ENCODE results near the gene GAK. TPM values are rescaled to one million over a fixed set of nuclear protein-coding genes. Genes with fewer than 3 reads are reported as not detected.
A peak's percentile ranks its signal among the peaks of the same experiment; 100 is the strongest.

GAK gene
- total RNA-seq, 1 experiment from 2014 or later = 117 TPM

DNA sequence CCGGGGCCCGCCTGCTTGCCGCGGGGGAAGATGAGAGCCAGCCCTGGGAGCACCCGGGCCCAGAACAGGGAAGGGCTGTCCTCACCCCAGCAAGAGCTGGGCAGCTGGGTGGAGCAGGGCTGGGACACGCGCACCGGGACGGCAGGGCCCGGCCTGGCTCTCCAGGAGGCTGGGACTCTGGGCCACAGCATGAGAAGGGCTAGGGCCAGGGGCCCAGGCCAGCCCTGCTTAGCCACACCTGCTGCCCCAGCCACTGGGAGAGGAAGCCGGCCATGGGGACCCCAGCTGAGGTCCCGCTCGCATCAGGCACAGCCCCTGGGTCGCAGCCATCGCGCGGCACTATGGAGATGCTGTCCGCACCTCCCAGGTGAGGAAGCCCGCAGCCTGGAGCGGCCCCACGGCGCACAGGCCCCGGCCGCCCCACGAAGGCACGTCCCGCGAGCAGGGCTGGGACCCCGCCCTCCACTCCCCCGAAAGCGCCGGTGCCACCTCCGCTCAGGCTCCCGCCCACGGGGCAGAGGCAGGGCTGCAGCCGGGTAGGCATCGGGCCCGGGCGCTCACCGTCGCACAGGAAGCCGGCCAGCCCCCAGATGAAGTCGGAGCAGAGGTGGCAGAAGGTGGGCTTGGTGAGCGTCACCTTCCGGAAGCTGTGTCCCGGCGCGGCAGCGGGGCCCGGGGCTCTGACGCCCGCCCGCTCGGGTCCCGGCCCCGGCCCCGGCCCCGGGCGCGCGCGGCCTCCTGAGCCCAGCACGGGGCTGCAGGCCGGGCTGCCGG is 40.7 kb upstream of the GAK start:
- ATAC-seq (peak; percentile 55), DNase-seq (peak; percentile 13)
- no peaks in the 10 kb centered on the region for H3F3A ChIP-seq (ENCODE audit: low read length, unreplicated experiment)
- ChIA-PET POLR2A (ENCODE audit: unreplicated experiment) (no interaction called here), CTCF (no interaction called here)
- H3K27me3 ChIP-seq (ENCODE audit: low read length) = no peaks in the 10 kb centered on the region
- no peaks in the 10 kb centered on the region; the same call in 1 of the 2 replicates for H4K20me1 ChIP-seq (ENCODE audit: low read length)
- H3K4me2 ChIP-seq (ENCODE audit: low read length) = peak overlapping the region; percentile 91
- no peaks in the 10 kb centered on the region for H3K36me3 ChIP-seq (ENCODE audit: low read depth, low read length)
- BruUV-seq (replicated peaks) = no TSS peak
- H3K9ac ChIP-seq (ENCODE audit: low read length) = peak overlapping the region; percentile 53
- H3K9me2 ChIP-seq (replicated peaks; ENCODE audit: low read length) = no peaks in the 10 kb centered on the region
- H3K9me3 ChIP-seq (ENCODE audit: low read length) = no peaks in the 10 kb centered on the region
- H3K79me2 ChIP-seq (ENCODE audit: low read length) = peaks cover 7% of the 10 kb centered on the region; the same call in 1 of the 2 replicates
- peak overlapping the region; percentile 78 for H3K4me3 ChIP-seq (ENCODE audit: low read length)
- H2AFZ ChIP-seq (ENCODE audit: low read length) = peak overlapping the region; percentile 42; the same call in 1 of the 2 replicates
- no peak overlapping the region for H3K27ac ChIP-seq (ENCODE audit: low read length)
- peaks cover 18% of the 10 kb centered on the region for H3K4me1 ChIP-seq (ENCODE audit: insufficient read depth, low read length)
- TF ChIP-seq EZH2 (IDR thresholded peaks at IDR 0.05; ENCODE audit: low read length, unreplicated experiment) (no peak), CTCF (conservative IDR thresholded peaks at IDR 0.05; ENCODE audit: low read depth, low read length) (no peak), EZH2phosphoT487 (IDR thresholded peaks at IDR 0.05; ENCODE audit: borderline replicate concordance, low read length) (no peak)
- intact Hi-C loops (cut with micrococcal nuclease) = no loop called here

- Histone ChIP-seq H3K4me2 (ENCODE audit: low read length) (peak overlapping the region; percentile 91), H3K36me3 (ENCODE audit: low read depth, low read length) (no peaks in the 10 kb centered on the region), H3K27me3 (ENCODE audit: low read length) (no peaks in the 10 kb centered on the region), H3K4me1 (ENCODE audit: insufficient read depth, low read length) (peaks cover 18% of the 10 kb centered on the region), H3K9ac (ENCODE audit: low read length) (peak overlapping the region; percentile 53; the same call in 1 of the 2 replicates), H3K79me2 (ENCODE audit: low read length) (peaks cover 7% of the 10 kb centered on the region; the same call in 1 of the 2 replicates), H3K9me3 (ENCODE audit: low read length) (no peaks in the 10 kb centered on the region), H3K4me3 (ENCODE audit: low read length) (peak overlapping the region; percentile 78), H2AFZ (ENCODE audit: low read length) (no peak overlapping the region), H3K27ac (ENCODE audit: low read length) (no peak overlapping the region), H3K9me2 (replicated peaks; ENCODE audit: low read length) (no peaks in the 10 kb centered on the region), H3F3A (ENCODE audit: low read length, unreplicated experiment) (no peaks in the 10 kb centered on the region), H4K20me1 (ENCODE audit: low read length) (no peaks in the 10 kb centered on the region; the same call in 1 of the 2 replicates)
- intact Hi-C loops (cut with micrococcal nuclease) = no loop called here
- CTCF ChIA-PET = no interaction called here
- peak; percentile 5 for ATAC-seq
- TSS peak; percentile 31 for BruUV-seq (replicated peaks)
- DNase-seq = no peak
- POLR2A ChIA-PET (ENCODE audit: unreplicated experiment) = no interaction called here
- TF ChIP-seq CTCF (conservative IDR thresholded peaks at IDR 0.05; ENCODE audit: low read depth, low read length) (no peak), EZH2 (IDR thresholded peaks at IDR 0.05; ENCODE audit: low read length, unreplicated experiment) (no peak), EZH2phosphoT487 (IDR thresholded peaks at IDR 0.05; ENCODE audit: borderline replicate concordance, low read length) (no peak)
Observed at GRCh38 chr4:971666-972500, 39.8 kb upstream of the GAK start.
